GF-D8 (cell line): Measurements from ENCODE around the gene COX6A2.

Experiments used
- DNase-seq: peaks from one replicate; lab custom pipeline; 2025; lab: John Stamatoyannopoulos, UW

The COX6A2 gene

DNA sequence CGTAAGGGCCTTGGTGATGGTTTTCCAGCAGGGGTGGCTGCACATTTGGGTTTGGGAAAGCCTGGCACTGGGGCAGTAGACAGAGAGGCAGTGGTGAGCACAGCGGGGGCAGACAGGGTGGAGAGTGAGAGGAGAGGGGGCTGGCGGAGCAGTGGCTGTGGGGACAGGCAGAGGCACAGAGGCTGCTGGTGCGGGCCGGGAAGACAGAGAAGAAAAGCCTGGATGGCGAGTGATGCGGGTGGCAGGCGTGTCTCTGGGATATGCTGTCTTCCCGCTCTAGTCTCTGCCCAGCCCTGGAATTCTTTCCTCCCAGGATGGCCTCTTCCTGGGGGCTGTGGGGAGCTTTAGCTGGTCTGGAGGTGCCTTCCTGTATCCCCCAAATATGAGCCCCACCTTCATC lies 18.1 kb downstream of the COX6A2 start:
- no peak for DNase-seq

- no peak for DNase-seq
These were observed 18.7 kb downstream of the COX6A2 start for GRCh38 chr16:31409433-31409832.

DNA sequence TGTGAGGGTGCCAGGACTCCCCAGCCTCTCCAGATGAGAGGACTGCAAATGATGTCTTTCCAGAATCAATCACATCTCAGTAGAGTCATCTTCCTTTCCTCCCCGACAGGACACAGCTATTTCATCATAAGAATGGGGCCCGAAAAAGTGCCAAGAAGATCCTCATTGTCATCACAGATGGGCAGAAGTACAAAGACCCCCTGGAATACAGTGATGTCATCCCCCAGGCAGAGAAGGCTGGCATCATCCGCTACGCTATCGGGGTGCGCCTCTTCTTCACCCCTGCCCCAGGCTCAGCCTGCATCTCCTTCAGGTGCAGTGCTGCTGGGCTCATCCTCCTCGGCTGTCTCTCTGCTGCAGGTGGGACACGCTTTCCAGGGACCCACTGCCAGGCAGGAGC lies 20.8 kb downstream of the COX6A2 start:
- DNase-seq = no peak

GRCh38 chr16:31404353-31405064 lies 23.7 kb downstream of the COX6A2 start:
- DNase-seq = no peak

DNA sequence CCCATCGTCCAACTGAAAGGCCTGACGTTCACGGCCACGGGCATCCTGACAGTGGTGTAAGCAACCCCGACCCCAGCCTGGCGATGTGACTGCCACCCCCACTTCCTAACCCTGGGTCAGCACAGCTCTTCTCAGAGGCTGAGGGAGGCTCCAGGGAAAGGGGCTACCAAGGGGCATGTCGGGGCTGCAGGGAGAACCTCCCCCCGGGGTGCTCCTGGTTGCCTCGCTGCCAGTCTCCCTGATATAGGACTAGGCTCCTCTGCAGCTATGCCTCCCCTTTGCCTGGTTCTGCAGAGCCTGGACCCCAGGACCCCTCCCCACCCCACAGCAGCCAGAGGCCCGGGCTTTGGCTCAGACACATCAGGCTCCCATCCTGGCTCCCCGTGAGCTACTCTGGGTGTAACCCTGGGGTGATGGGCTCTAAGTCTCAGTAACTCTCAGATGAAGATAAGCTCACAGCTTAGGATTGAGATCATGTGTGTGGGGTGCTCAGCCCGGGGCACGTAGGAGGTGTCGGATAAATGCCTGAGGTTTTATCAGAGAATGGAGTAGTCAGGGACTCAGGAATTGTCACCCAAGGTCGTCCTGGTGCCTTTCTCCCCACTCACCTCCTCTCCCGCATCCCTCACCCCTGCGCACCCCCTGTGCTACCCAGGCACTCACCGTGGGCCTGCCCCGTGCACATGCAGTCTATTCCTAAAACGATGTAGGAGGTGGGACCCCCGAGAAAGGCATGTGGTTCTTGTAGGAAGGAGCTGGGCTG lies 24.4 kb downstream of the COX6A2 start:
- DNase-seq = no peak

DNA sequence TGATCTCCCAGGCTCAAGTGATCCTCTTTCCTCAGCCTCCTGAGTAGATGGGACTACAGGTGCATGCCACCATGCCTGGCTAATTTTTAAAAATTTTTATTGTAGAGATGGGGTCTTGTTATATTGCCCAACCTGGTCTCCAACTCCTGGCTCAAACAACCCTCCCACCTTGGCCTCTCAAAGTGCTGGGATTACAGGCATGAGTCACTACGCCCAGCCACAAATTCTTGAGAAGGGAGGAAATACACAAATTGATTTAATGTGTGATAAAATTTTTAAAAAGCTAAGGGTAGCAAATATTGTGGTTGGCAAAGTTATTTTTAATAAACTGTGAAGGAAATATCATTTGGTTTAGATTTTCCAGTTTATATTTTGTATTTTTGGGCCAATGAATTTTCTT lies 25.5 kb downstream of the COX6A2 start:
- no peak for DNase-seq

GRCh38 chr16:31401436-31401835 lies 26.7 kb downstream of the COX6A2 start:
- no peak for DNase-seq

- DNase-seq = peak; percentile 87
These were observed 28.0 kb downstream of the COX6A2 start for GRCh38 chr16:31400191-31400590.

DNA sequence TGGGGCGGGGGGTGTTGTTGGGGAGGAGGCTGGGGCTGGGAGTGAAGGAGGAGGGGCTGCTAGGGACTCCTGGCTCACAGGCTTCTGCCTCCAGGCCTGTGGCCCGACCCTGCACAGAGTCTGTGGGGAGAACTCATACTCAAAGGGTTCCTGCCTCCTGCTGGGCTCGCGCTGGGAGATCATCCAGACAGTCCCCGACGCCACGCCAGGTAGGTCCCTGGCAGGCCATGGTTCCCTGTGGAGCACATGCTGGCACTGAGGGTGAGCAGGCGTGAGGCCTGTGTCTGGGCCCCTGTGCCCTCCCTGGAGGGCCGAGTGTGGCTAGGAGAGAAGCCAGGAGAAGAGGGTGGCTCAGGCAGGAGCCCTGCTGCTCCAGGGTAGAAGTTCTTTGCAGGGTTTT lies 30.5 kb downstream of the COX6A2 start:
- DNase-seq = no peak

- DNase-seq = no peak
These were observed 31.0 kb downstream of the COX6A2 start for GRCh38 chr16:31397096-31397660.

DNA sequence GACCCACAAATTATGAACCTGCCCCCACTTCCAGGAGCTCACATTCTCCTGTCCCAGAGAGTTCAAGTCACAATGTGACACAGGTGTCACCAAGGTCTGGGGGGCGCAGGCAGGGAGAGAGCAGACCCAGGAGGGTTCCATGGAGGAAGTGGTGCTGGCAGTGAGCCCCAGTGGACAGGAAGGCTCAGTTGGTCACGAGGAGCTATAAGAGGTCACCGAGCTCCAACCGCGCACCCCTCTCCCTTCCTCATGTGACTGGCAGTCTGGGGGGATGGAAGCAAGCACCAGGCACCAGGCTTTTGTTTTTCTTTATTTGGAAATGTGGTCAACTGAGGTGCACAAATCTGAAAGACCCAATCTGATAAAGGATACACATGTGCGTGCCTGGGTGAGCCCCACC lies 32.5 kb downstream of the COX6A2 start:
- DNase-seq = no peak

DNA sequence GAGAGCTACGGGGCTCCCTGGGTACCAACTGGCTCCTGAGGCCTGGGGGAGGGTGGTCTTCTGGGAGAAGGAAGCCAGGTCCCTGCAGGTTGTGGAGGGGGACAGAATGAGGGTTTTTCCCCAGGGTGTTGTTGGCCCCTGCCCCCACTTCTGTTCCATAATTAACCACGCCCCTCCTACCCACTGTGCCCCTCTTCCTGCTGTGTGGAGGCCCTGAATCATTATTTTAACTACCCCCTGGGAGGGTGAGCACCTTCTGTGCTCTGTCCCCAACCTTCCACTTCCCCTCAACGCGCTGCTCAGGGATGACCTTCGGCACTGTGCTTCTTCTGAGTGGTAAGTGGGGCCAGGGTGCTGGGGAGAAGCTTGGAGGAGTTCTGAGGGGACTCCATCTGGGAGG lies 35.1 kb downstream of the COX6A2 start, which contains the start of gene ITGAD:
ITGAD (plus strand) TSS at position 280 of the 400 bp plus-strand sequence; CDS start at position 306, 26 bp downstream.
- no peak for DNase-seq

DNA sequence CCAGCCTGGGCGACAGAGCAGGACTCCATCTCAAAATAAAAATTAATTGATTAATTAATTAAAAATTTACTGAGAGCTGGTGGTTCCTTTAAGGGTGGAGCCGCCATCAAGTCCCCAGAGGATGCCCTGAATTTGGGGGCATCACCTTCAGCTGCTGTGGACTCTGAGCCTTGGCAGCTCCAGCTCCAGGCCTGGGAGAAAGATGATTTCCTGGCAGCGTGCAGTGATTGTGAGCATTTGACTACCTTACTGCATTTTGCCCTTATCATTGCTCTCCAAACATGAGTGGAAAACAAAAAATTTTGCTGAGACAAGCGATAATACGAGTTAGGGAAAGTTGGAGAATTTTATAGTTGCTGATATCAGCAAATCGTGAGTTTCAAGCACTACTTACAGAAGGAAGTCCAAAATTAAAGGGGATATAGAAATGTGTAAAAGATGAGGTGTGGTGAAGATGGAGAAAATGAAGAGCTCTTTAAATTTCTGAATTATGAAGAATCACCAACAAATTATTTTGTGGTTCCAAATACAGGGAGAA lies 37.6 kb downstream of the COX6A2 start:
- no peak for DNase-seq

DNA sequence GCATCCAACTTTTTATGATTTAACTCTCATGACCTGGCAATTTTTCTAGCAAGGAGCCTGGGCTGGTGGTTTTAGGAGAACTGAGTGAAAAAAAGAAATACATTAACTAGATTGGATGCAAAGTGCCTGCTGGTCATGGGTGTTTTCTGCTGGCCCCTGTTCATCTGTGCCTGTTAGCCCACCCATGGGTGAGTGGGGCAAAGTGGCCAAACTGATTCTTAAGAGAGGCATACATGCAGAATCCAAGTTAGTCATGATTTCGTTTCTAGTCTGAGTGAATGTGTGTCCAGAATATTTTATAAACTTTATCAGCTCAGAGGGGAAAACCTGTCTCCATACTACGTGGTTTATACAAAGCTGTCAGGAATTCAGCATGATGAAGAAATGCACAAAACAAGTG lies 39.6 kb downstream of the COX6A2 start:
- DNase-seq = no peak

DNA sequence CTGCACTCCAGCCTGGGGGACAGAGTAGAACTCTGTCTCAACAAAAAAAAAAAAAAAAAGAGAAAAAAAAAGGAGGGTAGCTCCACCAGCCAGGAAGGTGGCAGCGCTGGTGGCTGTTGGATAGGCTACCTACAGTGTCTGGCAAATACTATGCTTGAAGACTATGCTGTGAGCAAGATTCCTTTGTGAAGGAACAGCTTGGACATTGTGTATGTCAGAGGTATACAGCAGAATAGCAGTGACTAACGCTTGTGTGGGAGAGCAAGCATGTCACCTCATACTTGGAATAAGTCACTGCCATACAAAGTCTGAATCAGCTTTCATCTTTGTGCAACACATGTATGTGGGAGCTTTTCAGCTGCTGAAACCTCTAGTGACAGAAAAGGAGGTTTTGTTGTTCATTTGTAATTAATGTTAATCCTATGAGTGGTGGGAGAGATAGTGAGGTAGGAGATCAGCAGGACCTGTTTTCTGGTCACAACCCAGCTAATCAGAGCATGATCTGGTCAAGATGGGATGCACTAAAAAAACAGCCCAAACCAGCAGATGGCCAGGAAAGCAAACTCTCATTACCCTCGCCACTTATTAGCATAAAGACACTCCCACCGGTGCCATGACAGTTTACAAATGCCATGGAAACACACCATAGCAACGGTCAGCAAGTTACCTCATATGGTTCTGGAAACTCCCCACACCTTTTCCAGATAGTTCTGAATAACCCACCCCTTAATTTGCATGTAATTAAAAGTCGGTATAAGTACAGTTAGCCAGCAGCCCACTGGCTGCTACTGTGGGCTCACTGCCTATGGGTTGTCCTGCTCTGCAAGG lies 41.8 kb downstream of the COX6A2 start:
- no peak for DNase-seq

DNA sequence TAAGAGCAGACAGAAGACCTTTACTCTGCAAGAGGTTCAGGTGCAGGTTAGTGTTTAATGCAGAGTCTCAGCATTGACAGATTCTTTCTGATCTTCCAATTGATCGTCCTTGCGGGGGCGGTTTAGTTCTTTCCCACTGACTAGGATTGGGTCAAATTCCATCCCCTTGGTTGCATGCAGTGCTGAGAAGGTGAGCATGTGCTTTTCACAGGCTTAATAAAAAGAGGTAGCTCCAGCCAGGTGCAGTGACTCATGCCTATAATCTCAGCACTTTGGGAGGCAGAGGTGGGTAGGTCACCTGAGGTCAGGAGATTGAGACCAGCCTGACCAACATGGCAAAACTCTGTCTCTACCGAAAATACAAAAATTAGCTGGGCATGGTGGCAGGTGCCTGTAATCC lies 42.5 kb downstream of the COX6A2 start:
- no peak for DNase-seq

GRCh38 chr16:31382485-31383161 lies 45.5 kb downstream of the COX6A2 start:
- peak; percentile 19 for DNase-seq

- DNase-seq = no peak
These were observed 48.0 kb downstream of the COX6A2 start for GRCh38 chr16:31380201-31380600.
